Heart left ventricle (tissue), 11 donors: ENCODE results near the gene RGS10. TPM values are rescaled to one million over a fixed set of nuclear protein-coding genes. Genes with fewer than 3 reads are reported as not detected.

ENCODE experiments used
- polyA plus RNA-seq, 2 donors: library from polyadenylated mRNA; stranded (reverse); fragments of 200-250 nt; gene quantifications; one replicate each; pipeline ENCODE4 v1.2.3, GENCODE V29; 2013
- total RNA-seq, 9 donors: library from RNA; depleted of rRNA in 2 of 9; stranded (reverse); fragments of >200 nt in 2 of 9; fragmentation: NEBNext Ultra II Directional in 3 of 9; extraction: Animal tissue kit (Norgen Biotek cat#: 25700) in 3 of 9; gene quantifications; one replicate each; pipeline versions ENCODE4 v1.1.0 to v1.2.4, GENCODE V29; 2016 to 2023
- donor health status: ischemic (EF 13 %, LVEDD 7.1; RV severe dilation, severe dysfunction).
- donor health status: healthy with polysubstance abuse.
- donor health status: DM: no; HTN: yes; CAD: no.
- donor health status: DM: no; HTN: no; CAD: no.
- donor health status: ischemic (EF 25% LVEDD 5.7; RV mildly dilated, moderate dysfunction).
- donor health status: healthy.
- donor health status: DM: yes; HTN: yes; CAD: no.
- donor health status: PGD.
- donor health status: nonischemic (EF 23%, LVEDD 6.1; RV moderate dilation, normal function).

RGS10 gene
- total and polyA plus RNA-seq, 11 donors, result 1.6 to 25.2 (median 4.7) TPM

Other genes with a start within 250 kb of the RGS10 start
- 10 to 100 TPM; 36.9 to 86.3 (median 67.3) TPM for gene TIAL1, start 54.2 kb upstream of the RGS10 start, total RNA-seq
- 10 to 100 TPM; 24.8 to 47.6 TPM for gene TIAL1, start 54.2 kb upstream of the RGS10 start, polyA plus RNA-seq
- gene BAG3, start 108.7 kb upstream of the RGS10 start, total RNA-seq, result 100 to 1,000 TPM in 8 of 9 donors, 10 to 100 TPM in 1; 85.1 to 219 (median 141) TPM
- gene BAG3, start 108.7 kb upstream of the RGS10 start, polyA plus RNA-seq, result 100 to 1,000 TPM in 1 of 2 donors, 10 to 100 TPM in 1; 78.8 to 271 TPM
- 1 to 10 TPM; 3.9 to 9.9 (median 6.6) TPM for gene INPP5F, start 183.3 kb upstream of the RGS10 start, total RNA-seq
- 1 to 10 TPM; 3.0 to 5.4 TPM for gene INPP5F, start 183.3 kb upstream of the RGS10 start, polyA plus RNA-seq